Bronchial epithelial cell (primary cell): ENCODE data around the gene GBP7. TPM values are rescaled to one million over a fixed set of nuclear protein-coding genes. Genes with fewer than 3 reads are reported as not detected.

Experiments used
- DNase-seq: peaks from one replicate; pipeline ENCODE4 v3.0.0-alpha.2; 2010; ENCODE audit warnings: low read depth
- FAIRE-seq: peaks from 2 replicates; lab custom pipeline; 2011; peaks lifted over from hg19 to GRCh38; lab: Jason Lieb, UNC
- H3K27me3 ChIP-seq: 2 replicates; pipeline ENCODE4 v1.5.1; 2011; ENCODE audit warnings: low read length; ENCODE audit not compliant: control insufficient read depth, insufficient read depth
- H3K36me3 ChIP-seq: 2 replicates; pipeline ENCODE4 v1.5.1; 2011; ENCODE audit warnings: low read length; ENCODE audit not compliant: control insufficient read depth, insufficient read depth
- H3K4me3 ChIP-seq: 2 replicates; pipeline ENCODE4 v1.5.1; 2011; ENCODE audit warnings: mild to moderate bottlenecking, low read depth, low read length, control low read depth
- total RNA-seq: library from RNA; depleted of rRNA; stranded (reverse); fragments of >200 nt; gene quantifications from 2 replicates; pipeline ENCODE4 v1.2.1, GENCODE V29; 2014
- TF ChIP-seq, protein P1 (sequence below): IDR thresholded peaks from 2 replicates; pipeline ENCODE4 v1.5.1; 2011; ENCODE audit warnings: mild to moderate bottlenecking, moderate library complexity, low read length, control low read depth, inconsistent platforms; ENCODE audit not compliant: insufficient read depth, severe bottlenecking

GBP7 gene
- total RNA-seq, 1 donor from 2014 or later, result not detected

DNA sequence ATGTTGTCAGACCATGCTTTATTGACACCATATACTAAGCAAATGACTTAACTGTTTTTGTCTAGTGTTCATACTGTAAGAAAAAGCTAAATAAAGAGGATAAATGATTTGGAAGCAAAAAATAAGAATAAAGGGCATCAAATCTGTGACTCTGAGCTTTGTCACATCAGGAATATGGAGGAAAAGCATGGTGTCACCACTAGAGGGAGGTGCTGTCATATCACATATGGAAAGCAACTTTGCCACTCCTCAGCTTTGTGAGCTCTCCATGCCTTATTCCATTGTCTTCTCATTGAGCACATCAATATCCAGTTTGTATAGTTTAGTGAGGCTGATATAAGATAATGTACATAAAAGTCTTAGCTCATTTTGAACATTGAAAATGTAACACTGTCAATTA lies 90.0 kb downstream of the GBP7 start:
- Histone ChIP-seq H3K27me3 (no peaks in the 10 kb centered on the region), H3K36me3 (no peaks in the 10 kb centered on the region), H3K4me3 (no peak overlapping the region)
- TF ChIP-seq, protein P1, sequence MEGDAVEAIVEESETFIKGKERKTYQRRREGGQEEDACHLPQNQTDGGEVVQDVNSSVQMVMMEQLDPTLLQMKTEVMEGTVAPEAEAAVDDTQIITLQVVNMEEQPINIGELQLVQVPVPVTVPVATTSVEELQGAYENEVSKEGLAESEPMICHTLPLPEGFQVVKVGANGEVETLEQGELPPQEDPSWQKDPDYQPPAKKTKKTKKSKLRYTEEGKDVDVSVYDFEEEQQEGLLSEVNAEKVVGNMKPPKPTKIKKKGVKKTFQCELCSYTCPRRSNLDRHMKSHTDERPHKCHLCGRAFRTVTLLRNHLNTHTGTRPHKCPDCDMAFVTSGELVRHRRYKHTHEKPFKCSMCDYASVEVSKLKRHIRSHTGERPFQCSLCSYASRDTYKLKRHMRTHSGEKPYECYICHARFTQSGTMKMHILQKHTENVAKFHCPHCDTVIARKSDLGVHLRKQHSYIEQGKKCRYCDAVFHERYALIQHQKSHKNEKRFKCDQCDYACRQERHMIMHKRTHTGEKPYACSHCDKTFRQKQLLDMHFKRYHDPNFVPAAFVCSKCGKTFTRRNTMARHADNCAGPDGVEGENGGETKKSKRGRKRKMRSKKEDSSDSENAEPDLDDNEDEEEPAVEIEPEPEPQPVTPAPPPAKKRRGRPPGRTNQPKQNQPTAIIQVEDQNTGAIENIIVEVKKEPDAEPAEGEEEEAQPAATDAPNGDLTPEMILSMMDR, result no peak
- DNase-seq (no peak), FAIRE-seq (no peak)

Other genes with a start within 250 kb of the GBP7 start
- gene KYAT3, start 183.4 kb downstream of the GBP7 start, total RNA-seq, result 20.2 and 25.5 TPM in 2 replicates
- 9.7 and 14.2 TPM in 2 replicates for gene RBMXL1, start 183.4 kb downstream of the GBP7 start, total RNA-seq
- gene GBP3, start 153.1 kb downstream of the GBP7 start, total RNA-seq, result 3.7 and 16.5 TPM in 2 replicates
- gene GBP1, start 110.8 kb downstream of the GBP7 start, total RNA-seq, result 1.8 and 9.5 TPM in 2 replicates
- 0.79 and 1.8 TPM in 2 replicates for gene GBP2, start 49.9 kb downstream of the GBP7 start, total RNA-seq
- under 0.01 TPM in 2 replicates for gene GBP4, start 22.9 kb upstream of the GBP7 start, total RNA-seq
- 0.26 and 0.77 TPM in 2 replicates for gene GBP5, start 96.9 kb upstream of the GBP7 start, total RNA-seq
- 12.4 and 67.2 TPM in 2 replicates for gene GBP6, start 188.1 kb upstream of the GBP7 start, total RNA-seq